Lung (tissue), 12 donors: ENCODE measurements around the gene SUPT3H. TPM values are rescaled to one million over a fixed set of nuclear protein-coding genes. Genes with fewer than 3 reads are reported as not detected.

Experiments used
- ATAC-seq: fragments of 200-7000 bp; cut with Tn5 transposase; one replicate; pipeline ENCODE4 v1.9.1; 2020; ENCODE audit warnings: moderate number of reproducible peaks; ENCODE audit not compliant: insufficient read depth, low FRiP score
- DNase-seq, 3 donors: peaks; one replicate each; pipeline ENCODE4 v3.0.0-alpha.2; 2013 to 2017
- H3K27ac ChIP-seq, 2 donors: one replicate each; pipeline ENCODE4 v1.5.1; 2013; ENCODE audit warnings: mild to moderate bottlenecking in 2 of 2, moderate library complexity in 2 of 2, control low read depth in 1 of 2, inconsistent platforms in 1 of 2, low read depth in 1 of 2, low read length in 1 of 2
- H3K27me3 ChIP-seq, 3 donors: one replicate each; pipeline ENCODE4 v1.5.1; 2013; ENCODE audit warnings: low read length in 2 of 3; ENCODE audit not compliant: control insufficient read depth in 3 of 3, insufficient read depth in 3 of 3
- H3K36me3 ChIP-seq, 4 donors: one replicate each; pipeline ENCODE4 v1.5.1; 2013; ENCODE audit warnings: low read length in 4 of 4, mild to moderate bottlenecking in 1 of 4, moderate library complexity in 1 of 4; ENCODE audit not compliant: control insufficient read depth in 4 of 4, insufficient read depth in 4 of 4
- H3K4me1 ChIP-seq, 5 donors: one replicate each; pipeline ENCODE4 v1.5.1; 2013; ENCODE audit warnings: low read length in 5 of 5, mild to moderate bottlenecking in 2 of 5, moderate library complexity in 1 of 5; ENCODE audit not compliant: control insufficient read depth in 5 of 5, insufficient read depth in 5 of 5
- H3K4me3 ChIP-seq: one replicate; pipeline ENCODE4 v1.5.1; 2013; ENCODE audit warnings: mild to moderate bottlenecking, control low read depth, moderate library complexity
- H3K9ac ChIP-seq, 2 donors: one replicate each; pipeline ENCODE4 v1.5.1; 2013; ENCODE audit warnings: low read length in 2 of 2, control low read depth in 1 of 2; ENCODE audit not compliant: insufficient read depth in 1 of 2
- H3K9me3 ChIP-seq, 4 donors: one replicate each; pipeline ENCODE4 v1.5.1; 2013; ENCODE audit warnings: low read length in 3 of 4, mild to moderate bottlenecking in 1 of 4, moderate library complexity in 1 of 4; ENCODE audit not compliant: control insufficient read depth in 4 of 4, insufficient read depth in 3 of 4
- WGBS, 2 donors: extraction: QIAGEN DNeasy Blood & Tissue Kit; methylation state at CpG; one replicate each; pipeline ENCODE4 v1.1.7; 2013; 5-methylcytosine and 5-hydroxymethylcytosine counted together
- polyA plus RNA-seq, 2 donors: library from polyadenylated mRNA; stranded (reverse); fragments of 200-250 nt; gene quantifications; one replicate each; pipeline ENCODE4 v1.2.1, GENCODE V29; 2013
- total RNA-seq, 2 donors: library from RNA; depleted of rRNA in 1 of 2; stranded (reverse); fragments of >200 nt in 1 of 2; gene quantifications; one replicate each; pipeline ENCODE4 v1.2.1, GENCODE V29; 2014 to 2021
- TF ChIP-seq, protein P1 (sequence below): IDR thresholded peaks from 2 replicates; pipeline ENCODE4 v1.5.1; 2012; ENCODE audit warnings: mild to moderate bottlenecking; ENCODE audit errors: control extremely low read depth, extremely low read depth
- donor health status: control.
- donor health status: control.
- donor health status: Bipolar disorder and iron deficiency.
- donor health status: healthy.
- donor health status: DM: yes; HTN: yes; CAD: no.

The SUPT3H gene
- total and polyA plus RNA-seq, 4 donors: 5.2 to 17.4 (median 8.2) TPM

GRCh38 chr6:45126033-45126432 is 251.7 kb downstream of the SUPT3H start:
- H3K4me1 ChIP-seq: no peaks in the 10 kb centered on the region
- no peaks in the 10 kb centered on the region for H3K27me3 ChIP-seq
- H3K4me3 ChIP-seq: no peak overlapping the region
- no peaks in the 10 kb centered on the region for H3K36me3 ChIP-seq
- H3K9me3 ChIP-seq: no peaks in the 10 kb centered on the region
- H3K9ac ChIP-seq: no peak overlapping the region
- TF ChIP-seq, protein P1, sequence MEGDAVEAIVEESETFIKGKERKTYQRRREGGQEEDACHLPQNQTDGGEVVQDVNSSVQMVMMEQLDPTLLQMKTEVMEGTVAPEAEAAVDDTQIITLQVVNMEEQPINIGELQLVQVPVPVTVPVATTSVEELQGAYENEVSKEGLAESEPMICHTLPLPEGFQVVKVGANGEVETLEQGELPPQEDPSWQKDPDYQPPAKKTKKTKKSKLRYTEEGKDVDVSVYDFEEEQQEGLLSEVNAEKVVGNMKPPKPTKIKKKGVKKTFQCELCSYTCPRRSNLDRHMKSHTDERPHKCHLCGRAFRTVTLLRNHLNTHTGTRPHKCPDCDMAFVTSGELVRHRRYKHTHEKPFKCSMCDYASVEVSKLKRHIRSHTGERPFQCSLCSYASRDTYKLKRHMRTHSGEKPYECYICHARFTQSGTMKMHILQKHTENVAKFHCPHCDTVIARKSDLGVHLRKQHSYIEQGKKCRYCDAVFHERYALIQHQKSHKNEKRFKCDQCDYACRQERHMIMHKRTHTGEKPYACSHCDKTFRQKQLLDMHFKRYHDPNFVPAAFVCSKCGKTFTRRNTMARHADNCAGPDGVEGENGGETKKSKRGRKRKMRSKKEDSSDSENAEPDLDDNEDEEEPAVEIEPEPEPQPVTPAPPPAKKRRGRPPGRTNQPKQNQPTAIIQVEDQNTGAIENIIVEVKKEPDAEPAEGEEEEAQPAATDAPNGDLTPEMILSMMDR: no peak
- DNase-seq (no peak), ATAC-seq (no peak)
- H3K27ac ChIP-seq: no peak overlapping the region

DNA sequence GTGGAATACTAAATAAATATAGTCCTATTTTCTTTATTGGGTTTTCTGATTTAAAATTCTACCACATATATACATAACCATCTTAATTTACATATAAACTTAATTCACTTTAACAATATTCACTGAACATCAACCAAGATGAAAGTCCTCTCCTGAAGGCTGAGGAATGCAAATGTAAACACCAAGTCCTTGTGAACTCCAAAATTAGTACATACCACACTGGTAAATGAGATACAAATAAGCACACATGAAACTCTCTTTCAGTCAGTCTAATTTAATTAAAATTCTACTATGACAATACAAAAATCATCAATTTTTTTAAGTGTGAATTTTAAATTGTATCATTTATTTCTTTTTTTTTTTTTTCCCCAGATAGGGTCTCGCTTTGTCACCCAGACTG is 254.7 kb downstream of the SUPT3H start:
- Histone ChIP-seq H3K27ac (no peak overlapping the region), H3K36me3 (no peaks in the 10 kb centered on the region), H3K27me3 (no peaks in the 10 kb centered on the region), H3K9me3 (no peaks in the 10 kb centered on the region), H3K4me1 (peaks cover 0 to 3% (median 0%) of the 10 kb centered on the region in 5 donors), H3K4me3 (no peak overlapping the region), H3K9ac (no peak overlapping the region)
- 95 to 100% methylated on average over 1 of the region's 1 CpG for WGBS, 2 donors
- TF ChIP-seq, protein P1: no peak
- no peak for ATAC-seq
- DNase-seq: no peak

DNA sequence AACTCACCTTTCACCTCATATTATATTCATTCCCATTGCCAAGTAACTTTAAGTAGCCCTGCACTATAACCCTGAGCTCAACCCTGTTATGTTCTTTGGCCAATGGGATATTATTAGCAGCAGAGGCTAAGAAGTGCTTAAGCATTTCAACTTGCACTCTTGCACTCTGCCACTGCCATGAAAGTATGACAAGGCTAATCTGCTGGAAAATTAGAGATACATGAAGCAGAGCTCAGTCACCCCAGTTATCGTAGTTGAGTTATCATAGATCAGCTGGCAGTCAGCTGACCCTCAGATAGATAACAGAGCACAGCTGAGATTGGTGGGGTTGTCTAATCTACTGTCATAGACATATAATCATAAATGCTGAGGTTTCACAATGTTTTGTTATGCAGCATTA is 259.0 kb downstream of the SUPT3H start:
- TF ChIP-seq, protein P1: no peak
- no peaks in the 10 kb centered on the region for H3K27me3 ChIP-seq
- H3K4me1 ChIP-seq: peaks cover 0 to 3% (median 0%) of the 10 kb centered on the region in 5 donors
- ATAC-seq (no peak), DNase-seq (peak in 1 of 3 donors; percentile 4)
- no peak overlapping the region for H3K9ac ChIP-seq
- no peaks in the 10 kb centered on the region for H3K9me3 ChIP-seq
- WGBS, 2 donors: 80 to 88% methylated on average over 1 of the region's 1 CpG
- H3K36me3 ChIP-seq: no peaks in the 10 kb centered on the region
- no peak overlapping the region for H3K4me3 ChIP-seq
- peak overlapping the region in 1 of 2 donors; percentile 66 for H3K27ac ChIP-seq

DNA sequence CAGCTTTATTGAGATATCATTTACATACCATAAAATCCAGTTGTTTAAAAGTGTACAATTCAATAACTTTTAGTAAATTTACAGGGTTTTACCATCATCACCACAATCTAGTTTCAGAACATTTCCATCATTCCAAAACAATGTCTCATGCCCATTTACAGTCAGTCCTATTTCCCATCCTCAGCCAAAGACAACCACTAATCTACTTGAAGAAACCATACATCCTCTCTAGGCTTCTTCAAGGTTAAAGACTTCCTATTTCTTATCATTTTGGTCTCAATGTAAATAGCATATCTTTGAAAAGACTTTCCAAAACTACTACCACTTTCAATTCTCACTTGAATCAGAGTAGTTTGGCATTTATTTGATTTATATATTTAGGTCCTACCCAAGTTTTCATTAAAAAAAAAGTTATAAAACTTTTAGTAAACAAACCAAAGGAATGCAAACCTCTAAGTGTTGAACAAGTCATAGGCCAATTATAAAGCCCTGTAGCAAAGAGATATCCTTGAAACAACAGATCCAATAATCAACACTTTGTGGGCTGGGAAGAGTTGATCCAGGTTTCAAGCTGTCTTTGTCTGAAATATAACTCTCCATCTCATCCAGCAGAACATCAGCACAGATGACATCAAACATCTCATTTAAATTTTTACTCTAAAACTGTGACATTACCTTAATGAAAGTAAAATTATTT is 260.9 kb downstream of the SUPT3H start:
- Histone ChIP-seq H3K4me1 (peaks cover 0 to 3% (median 0%) of the 10 kb centered on the region in 5 donors), H3K27me3 (no peaks in the 10 kb centered on the region), H3K4me3 (no peak overlapping the region), H3K9me3 (no peaks in the 10 kb centered on the region), H3K36me3 (no peaks in the 10 kb centered on the region), H3K27ac (no peak overlapping the region), H3K9ac (no peak overlapping the region)
- DNase-seq (no peak), ATAC-seq (no peak)
- TF ChIP-seq, protein P1: no peak
